ENCODE data around the gene CPA4.

GRCh38 chr7:130263130-130263529, 29.8 kb upstream of the CPA4 start:
- TF ChIP-seq, protein P1, sequence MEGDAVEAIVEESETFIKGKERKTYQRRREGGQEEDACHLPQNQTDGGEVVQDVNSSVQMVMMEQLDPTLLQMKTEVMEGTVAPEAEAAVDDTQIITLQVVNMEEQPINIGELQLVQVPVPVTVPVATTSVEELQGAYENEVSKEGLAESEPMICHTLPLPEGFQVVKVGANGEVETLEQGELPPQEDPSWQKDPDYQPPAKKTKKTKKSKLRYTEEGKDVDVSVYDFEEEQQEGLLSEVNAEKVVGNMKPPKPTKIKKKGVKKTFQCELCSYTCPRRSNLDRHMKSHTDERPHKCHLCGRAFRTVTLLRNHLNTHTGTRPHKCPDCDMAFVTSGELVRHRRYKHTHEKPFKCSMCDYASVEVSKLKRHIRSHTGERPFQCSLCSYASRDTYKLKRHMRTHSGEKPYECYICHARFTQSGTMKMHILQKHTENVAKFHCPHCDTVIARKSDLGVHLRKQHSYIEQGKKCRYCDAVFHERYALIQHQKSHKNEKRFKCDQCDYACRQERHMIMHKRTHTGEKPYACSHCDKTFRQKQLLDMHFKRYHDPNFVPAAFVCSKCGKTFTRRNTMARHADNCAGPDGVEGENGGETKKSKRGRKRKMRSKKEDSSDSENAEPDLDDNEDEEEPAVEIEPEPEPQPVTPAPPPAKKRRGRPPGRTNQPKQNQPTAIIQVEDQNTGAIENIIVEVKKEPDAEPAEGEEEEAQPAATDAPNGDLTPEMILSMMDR (conservative IDR thresholded peaks at IDR 0.05), result no peak
- no peak for TF ChIP-seq ZFX (IDR thresholded peaks at IDR 0.05)

All from C4-2B (cell line).